CD8-positive, alpha-beta memory T cell (primary cell): ENCODE measurements around the gene SYMPK. TPM values are rescaled to one million over a fixed set of nuclear protein-coding genes. Genes with fewer than 3 reads are reported as not detected.

Source experiments
- CTCF ChIA-PET: fragments of 350-600 bp; sonication (Branson Sonifier 250); formaldehyde crosslinking; loops from one replicate; lab custom pipeline; 2021; ENCODE audit warnings: antibody characterized with exemption; lab: Charles Lee
- POLR2A ChIA-PET: fragments of 350-600 bp; sonication (Branson Sonifier 250); formaldehyde crosslinking; loops from one replicate; lab custom pipeline; 2021; ENCODE audit warnings: antibody characterized with exemption; lab: Charles Lee
- DNase-seq, 5 donors: peaks; one replicate each; pipeline versions ENCODE4 v3.0.0 to v3.0.0-alpha.2; 2020 to 2022; ENCODE audit warnings: mixed read lengths in 1 of 5
- H3K27ac ChIP-seq: one replicate; pipeline ENCODE4 v1.7.0; 2013; ENCODE audit warnings: low read depth, mild to moderate bottlenecking, low read length, moderate library complexity
- H3K27me3 ChIP-seq: 2 replicates; pipeline ENCODE4 v1.7.0; 2013; ENCODE audit warnings: low read length, mild to moderate bottlenecking; ENCODE audit not compliant: insufficient read depth, poor library complexity, severe bottlenecking
- H3K36me3 ChIP-seq: 2 replicates; pipeline ENCODE4 v1.7.0; 2013; ENCODE audit warnings: mild to moderate bottlenecking, low read length, moderate library complexity; ENCODE audit not compliant: insufficient read depth
- H3K4me1 ChIP-seq: 2 replicates; pipeline ENCODE4 v1.7.0; 2013; ENCODE audit warnings: mild to moderate bottlenecking, low read length, moderate library complexity; ENCODE audit not compliant: insufficient read depth
- H3K4me3 ChIP-seq: 2 replicates; pipeline ENCODE4 v1.7.0; 2013; ENCODE audit warnings: mild to moderate bottlenecking, low read length
- H3K9me3 ChIP-seq: 2 replicates; pipeline ENCODE4 v1.7.0; 2013; ENCODE audit warnings: mild to moderate bottlenecking, low read length
- H3K27ac Mint-ChIP-seq, 8 donors: one replicate each; pipeline ENCODE4 v1.8.0; 2020 to 2021; ENCODE audit warnings: mixed read lengths in 8 of 8, mild to moderate bottlenecking in 6 of 8, inconsistent platforms in 3 of 8, moderate library complexity in 3 of 8
- H3K27me3 Mint-ChIP-seq, 2 donors: one replicate each; pipeline ENCODE4 v1.8.0; 2020 to 2021; ENCODE audit warnings: mixed read lengths in 2 of 2, mild to moderate bottlenecking in 1 of 2, moderate library complexity in 1 of 2
- H3K36me3 Mint-ChIP-seq, 3 donors: one replicate each; pipeline ENCODE4 v1.8.0; 2020 to 2021; ENCODE audit warnings: mixed read lengths in 3 of 3, inconsistent platforms in 1 of 3, mild to moderate bottlenecking in 1 of 3
- H3K4me1 Mint-ChIP-seq, 3 donors: one replicate each; pipeline ENCODE4 v1.8.0; 2020 to 2021; ENCODE audit warnings: mixed read lengths in 3 of 3, inconsistent platforms in 1 of 3, mild to moderate bottlenecking in 1 of 3
- H3K4me3 Mint-ChIP-seq, 7 donors: one replicate each; pipeline ENCODE4 v1.8.0; 2020 to 2021; ENCODE audit warnings: mixed read lengths in 7 of 7, mild to moderate bottlenecking in 6 of 7, moderate library complexity in 4 of 7, inconsistent platforms in 2 of 7
- H3K9me3 Mint-ChIP-seq, 5 donors: one replicate each; pipeline ENCODE4 v1.8.0; 2020 to 2022; ENCODE audit warnings: mixed read lengths in 5 of 5, mild to moderate bottlenecking in 3 of 5, moderate library complexity in 2 of 5, inconsistent platforms in 1 of 5
- polyA plus RNA-seq: library from polyadenylated mRNA; unstranded; fragments of 300-500 nt; fragmentation: Illumina TruSeq; gene quantifications from one replicate; pipeline ENCODE4 v1.2.3, GENCODE V29; 2021
- total RNA-seq, 2 experiments: library from RNA; stranded (reverse); gene quantifications; one replicate each; pipeline ENCODE4 v1.2.3, GENCODE V29; 2021

Gene SYMPK
- total and polyA plus RNA-seq, 3 experiments from 2014 or later, result 17.5 to 119 (median 116) TPM

DNA sequence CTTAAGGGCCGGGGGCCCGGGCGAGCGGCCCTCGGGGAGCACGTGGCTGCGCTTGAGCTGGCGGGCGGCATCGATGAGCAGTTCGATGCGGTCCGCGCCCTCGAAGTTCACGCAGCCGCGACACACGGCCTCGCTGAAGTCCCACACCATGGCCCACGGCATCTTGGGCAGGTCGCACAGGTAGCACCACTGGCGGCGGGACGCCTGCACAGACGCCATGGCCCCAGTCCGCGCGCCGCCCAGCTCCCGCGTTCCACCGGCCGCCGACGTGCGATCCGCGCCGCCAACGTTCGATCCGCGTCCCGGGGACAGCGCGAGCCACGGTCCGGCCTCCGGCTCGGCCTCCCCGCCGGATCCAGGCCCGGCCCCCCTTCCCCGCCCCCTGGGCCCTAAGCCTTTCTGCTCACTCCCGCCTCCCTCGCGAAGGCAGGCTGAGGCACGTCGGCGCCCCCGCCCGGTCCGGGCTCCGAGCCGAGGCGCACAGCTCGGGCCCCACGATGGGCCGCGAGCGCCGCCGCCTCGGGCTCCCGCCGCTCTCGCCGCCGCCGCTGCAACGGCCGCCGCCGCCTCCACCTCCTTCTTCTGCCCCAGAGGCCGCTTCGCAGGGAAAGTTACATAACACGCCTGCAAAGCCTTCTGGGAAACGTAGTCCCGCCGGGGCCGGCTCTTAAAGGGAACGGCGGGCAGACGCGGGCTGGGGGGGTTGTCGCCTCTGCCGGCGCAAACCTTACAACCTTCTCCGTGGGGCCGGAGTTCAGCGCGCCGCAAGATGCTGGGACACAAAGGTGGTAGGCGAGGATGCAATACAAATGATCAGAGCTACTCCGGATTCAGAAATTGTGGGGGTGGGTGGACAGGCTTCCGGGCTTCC, 22.8 kb upstream of the SYMPK start, which contains the start of gene IRF2BP1:
Gene IRF2BP1 (minus strand): TSS at position 586 of the 871 bp plus-strand sequence. CDS start 367 bp downstream, at position 219.
- Mint-ChIP-seq H3K36me3 (peaks cover 0 to 21% (median 4%) of the 10 kb centered on the region in 3 donors), H3K27me3 (peaks cover 0 to 3% of the 10 kb centered on the region in 2 donors), H3K4me1 (peaks cover 16 to 36% (median 22%) of the 10 kb centered on the region in 3 donors), H3K4me3 (peak within 1 kb of the TSS; percentile 92 to 99 (median 96)), H3K27ac (peak within 1 kb of the TSS; percentile 92 to 99 (median 99)), H3K9me3 (no peaks in the 10 kb centered on the region)
- H3K4me1 ChIP-seq, result peaks cover 34% of the 10 kb centered on the region
- H3K27me3 ChIP-seq, result no peaks in the 10 kb centered on the region
- H3K27ac ChIP-seq, result peak within 1 kb of the TSS; percentile 83
- ChIA-PET POLR2A (interaction anchor here (0.6 to 2.6 kb wide), 8 partner anchors 16 to 885 kb away, joined by 3 to 22 read pairs (median 4); partner anchors contain the start of genes FOXA3, MYPOP, QPCTL and RELB), CTCF (interaction anchor here (0.8 to 2.7 kb wide), 7 partner anchors 10 to 131 kb away, joined by 3 to 16 read pairs (median 5); partner anchors contain the start of genes FOXA3, MYPOP, SIX5 and SYMPK)
- peak within 1 kb of the TSS; percentile 92 for H3K4me3 ChIP-seq
- DNase-seq, result peak; percentile 81 to 94 (median 89)
- no peaks in the 10 kb centered on the region for H3K9me3 ChIP-seq
- no peaks in the 10 kb centered on the region for H3K36me3 ChIP-seq

DNA sequence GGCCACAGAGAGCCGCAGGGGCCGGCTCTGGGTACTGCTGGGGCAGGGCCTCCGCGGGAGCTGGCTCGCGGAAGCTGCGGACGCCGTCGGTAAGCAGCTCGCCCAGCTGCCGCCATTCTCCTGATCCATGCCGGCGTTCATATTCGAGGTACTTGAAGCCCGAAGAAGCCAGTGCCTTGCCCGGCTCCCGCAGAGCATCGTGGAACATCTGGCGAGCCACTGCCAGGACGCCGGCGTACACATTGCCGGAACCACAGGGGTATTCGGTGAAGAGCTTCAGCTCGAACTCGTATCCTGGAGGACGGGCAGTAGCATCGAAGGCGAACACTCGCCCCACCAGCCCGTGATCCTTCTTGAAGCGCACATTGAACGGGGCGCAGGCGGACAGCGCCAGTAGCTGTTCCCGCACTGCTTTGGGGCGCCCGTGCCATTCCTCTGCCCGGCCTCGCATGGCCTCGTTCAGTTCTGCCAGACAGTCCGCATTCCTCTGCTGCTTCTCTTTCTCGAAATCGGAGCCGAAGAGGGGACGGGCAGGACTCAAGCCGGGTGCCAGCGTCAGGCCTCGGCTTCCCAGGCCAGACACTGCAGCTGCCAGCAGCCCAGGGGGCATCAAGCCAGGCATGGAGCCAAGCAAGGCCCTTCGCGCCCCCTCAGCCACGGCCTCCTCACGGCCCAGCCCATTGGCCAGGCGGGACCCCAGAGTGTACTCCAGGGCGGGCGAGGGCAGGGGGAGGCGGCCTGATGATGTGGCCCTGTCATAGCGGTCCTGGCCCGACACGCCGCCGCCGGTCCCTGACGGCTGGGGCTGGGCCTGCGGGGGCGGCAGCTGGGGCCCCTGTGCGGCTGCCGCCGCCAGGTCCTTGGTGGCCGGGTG, 22.0 kb upstream of the SYMPK start:
- Histone ChIP-seq H3K9me3 (no peaks in the 10 kb centered on the region), H3K4me3 (peak overlapping the region; percentile 55), H3K27ac (peak overlapping the region; percentile 83), H3K36me3 (no peaks in the 10 kb centered on the region), H3K4me1 (peaks cover 34% of the 10 kb centered on the region), H3K27me3 (no peaks in the 10 kb centered on the region)
- Mint-ChIP-seq H3K9me3 (no peaks in the 10 kb centered on the region), H3K27me3 (peaks cover 0 to 4% of the 10 kb centered on the region in 2 donors), H3K4me3 (peak overlapping the region; percentile 12 to 57 (median 53)), H3K36me3 (peaks cover 0 to 16% (median 4%) of the 10 kb centered on the region in 3 donors), H3K4me1 (peaks cover 16 to 36% (median 22%) of the 10 kb centered on the region in 3 donors), H3K27ac (peak overlapping the region in 3 of 8 donors; percentile 38 to 66 (median 41))
- ChIA-PET POLR2A (interaction anchor here (1.3 to 2.6 kb wide), 4 partner anchors 15 to 793 kb away, joined by 3 to 22 read pairs (median 11); partner anchors contain the start of genes FOXA3, MYPOP and SYMPK), CTCF (interaction anchor here (1.0 to 2.7 kb wide), 5 partner anchors 11 to 132 kb away, joined by 3 to 16 read pairs (median 5); partner anchors contain the start of genes FOXA3 and MYPOP)
- DNase-seq, result peak in 2 of 5 donors; percentile 25 to 55

DNA sequence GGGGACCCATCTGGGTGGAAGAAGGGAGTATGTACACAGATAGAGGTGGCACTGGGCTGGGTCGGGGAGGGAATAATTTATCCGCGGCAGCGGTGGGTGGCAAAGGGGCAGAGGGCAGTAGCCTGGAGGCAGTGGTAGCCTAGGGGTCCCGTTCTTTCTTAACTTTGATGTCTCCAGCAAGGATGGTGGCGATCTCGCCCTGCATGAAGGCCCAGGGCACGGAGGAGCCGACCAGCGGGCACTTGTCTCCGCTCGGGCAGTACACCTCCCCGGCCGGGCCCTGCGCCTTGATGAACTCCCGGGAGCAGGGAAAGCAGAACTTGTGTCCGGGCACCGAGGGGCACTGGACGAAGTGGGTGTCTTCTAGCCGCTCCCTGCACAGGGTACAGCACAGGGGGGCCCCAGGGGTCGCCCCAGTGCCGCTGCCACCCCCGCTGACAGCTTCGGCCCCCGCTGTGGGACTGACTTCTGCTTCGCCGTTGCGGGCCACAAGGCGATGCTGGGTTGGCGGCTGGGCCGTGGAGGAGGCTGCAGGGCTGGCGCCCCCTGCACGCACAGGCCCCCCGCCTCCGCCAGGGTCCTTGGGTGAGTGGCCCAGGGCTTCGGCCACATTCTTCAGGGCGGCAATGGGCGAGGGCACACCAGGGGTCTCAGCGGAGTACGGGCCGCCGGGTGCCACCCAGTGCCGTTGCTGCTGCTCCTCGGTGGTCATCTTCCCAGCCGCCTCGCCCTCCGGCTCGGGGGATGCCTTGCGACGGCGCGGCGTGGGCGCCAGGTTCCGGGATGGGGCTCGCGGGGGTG, 21.1 kb upstream of the SYMPK start:
- ChIA-PET POLR2A (no interaction called here), CTCF (interaction anchor here (0.7 to 2.7 kb wide), 5 partner anchors 19 to 133 kb away, joined by 3 to 16 read pairs (median 3); partner anchors contain the start of genes FOXA3 and MYPOP)
- H3K27me3 Mint-ChIP-seq, result peaks cover 0 to 8% of the 10 kb centered on the region in 2 donors
- Histone ChIP-seq H3K36me3 (no peaks in the 10 kb centered on the region), H3K9me3 (no peaks in the 10 kb centered on the region), H3K4me3 (no peak overlapping the region), H3K4me1 (peaks cover 34% of the 10 kb centered on the region), H3K27ac (no peak overlapping the region), H3K27me3 (no peaks in the 10 kb centered on the region)
- H3K4me3 Mint-ChIP-seq, result peak overlapping the region; percentile 67 to 87 (median 77)
- H3K27ac Mint-ChIP-seq, result peak overlapping the region in 4 of 8 donors; percentile 46 to 91 (median 62)
- peaks cover 0 to 16% (median 4%) of the 10 kb centered on the region in 3 donors for H3K36me3 Mint-ChIP-seq
- no peak for DNase-seq
- H3K4me1 Mint-ChIP-seq, result peaks cover 16 to 36% (median 22%) of the 10 kb centered on the region in 3 donors
- no peaks in the 10 kb centered on the region for H3K9me3 Mint-ChIP-seq

DNA sequence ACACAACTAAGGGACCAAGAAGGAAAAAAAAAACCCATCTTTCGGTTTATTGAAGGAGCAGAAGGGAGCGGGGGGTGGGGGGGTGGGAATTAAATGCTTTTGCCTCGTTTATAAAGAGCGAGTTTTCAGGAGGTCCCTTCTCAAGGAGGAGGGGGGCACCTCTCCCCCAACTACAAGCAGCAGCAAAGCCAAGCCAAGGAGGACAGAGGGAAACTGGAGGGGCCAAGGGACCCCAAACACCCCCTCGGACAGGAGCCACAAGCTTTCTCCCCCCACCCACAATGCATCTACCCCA, 20.6 kb upstream of the SYMPK start:
- Mint-ChIP-seq H3K27ac (peak overlapping the region in 7 of 8 donors; percentile 46 to 91 (median 73)), H3K36me3 (peaks cover 0 to 16% (median 4%) of the 10 kb centered on the region in 3 donors), H3K9me3 (no peaks in the 10 kb centered on the region), H3K4me3 (peak overlapping the region; percentile 67 to 87 (median 77)), H3K4me1 (peaks cover 16 to 36% (median 22%) of the 10 kb centered on the region in 3 donors), H3K27me3 (peaks cover 4 to 8% of the 10 kb centered on the region in 2 donors)
- no peak for DNase-seq
- ChIA-PET CTCF (interaction anchor here (0.7 to 1.8 kb wide), 5 partner anchors 9 to 134 kb away, joined by 3 to 14 read pairs (median 5); partner anchors contain the start of gene MYPOP), POLR2A (no interaction called here)
- Histone ChIP-seq H3K27me3 (peaks cover under 1% of the 10 kb centered on the region), H3K4me3 (no peak overlapping the region), H3K27ac (no peak overlapping the region), H3K36me3 (no peaks in the 10 kb centered on the region), H3K4me1 (peaks cover 34% of the 10 kb centered on the region), H3K9me3 (no peaks in the 10 kb centered on the region)

DNA sequence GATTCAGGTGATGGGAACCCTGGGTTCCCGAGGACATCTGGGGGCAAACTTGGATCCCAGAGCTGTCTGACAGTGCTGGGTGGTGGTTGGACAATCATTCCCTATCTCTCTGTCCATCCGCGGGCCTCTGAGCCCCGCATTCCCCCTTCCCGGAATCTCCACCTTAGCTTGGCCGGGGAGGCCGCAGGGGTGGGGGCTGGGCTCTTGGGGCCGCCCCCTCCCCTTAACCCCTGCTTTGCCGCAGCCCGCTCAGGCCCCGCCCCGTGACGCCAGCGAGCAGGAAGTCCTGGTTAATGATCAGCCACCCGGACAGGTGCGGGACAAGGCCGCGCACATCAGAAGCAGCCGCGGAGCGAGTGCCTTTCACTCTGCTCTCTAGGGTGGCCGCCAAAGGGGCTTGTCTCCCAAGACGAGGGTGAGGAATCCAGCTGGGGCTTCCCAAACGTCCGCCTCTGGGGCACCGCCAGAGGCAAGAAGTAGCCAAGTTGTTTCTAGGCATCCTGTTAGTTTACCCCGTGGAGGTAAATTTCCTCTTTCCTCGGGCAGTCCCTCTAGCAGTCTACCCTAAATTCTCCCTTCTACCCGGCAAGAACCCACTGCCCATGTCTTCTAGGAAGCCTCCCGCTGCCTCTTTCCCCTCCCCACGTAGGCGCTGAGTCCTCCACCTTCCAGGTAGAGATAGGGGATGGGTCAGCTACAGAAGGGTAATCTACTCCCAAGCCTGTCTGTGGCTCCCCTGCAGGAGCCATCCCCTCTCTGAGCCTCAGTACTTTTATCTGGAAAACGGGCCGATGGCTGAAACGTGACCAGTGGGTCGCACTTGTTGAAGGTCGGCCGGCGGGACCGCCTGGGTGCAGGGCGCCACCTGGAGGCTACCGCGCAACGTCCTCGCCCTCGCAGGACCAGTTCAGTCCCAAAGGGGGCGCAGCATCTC, 20.0 kb upstream of the SYMPK start:
- ChIA-PET CTCF (interaction anchor here (0.9 to 1.8 kb wide), 12 partner anchors 10 to 113 kb away, joined by 3 to 14 read pairs (median 5); partner anchors contain the start of genes FOXA3, MYPOP, SIX5 and SYMPK), POLR2A (interaction anchor here (0.6 kb wide), 1 partner anchor 22 kb away, joined by 5 read pairs; no protein-coding TSS in a partner anchor)
- H3K27me3 Mint-ChIP-seq, result peaks cover 9% of the 10 kb centered on the region in 2 donors
- Histone ChIP-seq H3K27ac (peak overlapping the region; percentile 24), H3K36me3 (no peaks in the 10 kb centered on the region), H3K4me3 (no peak overlapping the region), H3K27me3 (peaks cover 2% of the 10 kb centered on the region), H3K4me1 (peaks cover 34% of the 10 kb centered on the region), H3K9me3 (no peaks in the 10 kb centered on the region)
- peak; percentile 70 to 85 (median 76) for DNase-seq
- peak overlapping the region; percentile 67 to 87 (median 77) for H3K4me3 Mint-ChIP-seq
- no peaks in the 10 kb centered on the region for H3K9me3 Mint-ChIP-seq
- peaks cover 17 to 38% (median 24%) of the 10 kb centered on the region in 3 donors for H3K4me1 Mint-ChIP-seq
- peak overlapping the region; percentile 6 to 91 (median 66) for H3K27ac Mint-ChIP-seq
- H3K36me3 Mint-ChIP-seq, result peaks cover 0 to 16% (median 4%) of the 10 kb centered on the region in 3 donors

DNA sequence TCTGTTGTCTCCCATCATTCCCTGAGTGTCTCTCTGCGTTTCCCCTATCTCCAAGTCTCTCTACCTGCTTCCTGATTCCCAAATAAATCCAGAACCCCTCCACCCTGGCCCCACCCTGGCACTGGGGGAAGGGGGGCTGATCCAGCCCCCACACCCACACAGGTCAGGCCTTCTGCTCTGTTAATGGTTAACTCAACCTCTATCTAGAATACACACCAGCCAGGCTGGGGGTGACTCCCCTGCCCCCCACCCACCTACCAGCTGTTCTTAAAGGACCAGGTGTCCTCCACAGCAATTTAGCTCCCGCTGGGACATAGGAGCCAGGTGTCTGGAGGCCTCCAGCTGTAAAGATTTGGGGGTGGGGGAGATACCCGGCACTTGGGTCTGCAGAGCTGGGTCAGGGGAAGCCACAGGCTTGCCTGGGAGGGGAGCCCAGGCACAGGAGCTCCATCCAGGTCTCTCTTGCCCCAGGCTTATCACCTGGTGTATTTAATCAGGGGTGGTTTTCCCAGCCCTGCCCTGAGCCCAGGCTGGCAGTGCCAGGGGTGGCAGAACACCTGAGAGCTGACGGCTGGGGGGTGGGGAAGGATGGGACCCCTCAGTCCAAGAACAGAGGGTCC, 19.1 kb upstream of the SYMPK start:
- Mint-ChIP-seq H3K4me3 (no peak overlapping the region), H3K9me3 (no peaks in the 10 kb centered on the region), H3K36me3 (peaks cover 0 to 16% (median 4%) of the 10 kb centered on the region in 3 donors), H3K27ac (peak overlapping the region in 1 of 8 donors; percentile 24), H3K4me1 (peaks cover 22 to 38% (median 27%) of the 10 kb centered on the region in 3 donors), H3K27me3 (peaks cover 16 to 17% of the 10 kb centered on the region in 2 donors)
- H3K4me3 ChIP-seq, result no peak overlapping the region
- ChIA-PET CTCF (interaction anchor here (0.6 to 1.8 kb wide), 12 partner anchors 11 to 454 kb away, joined by 3 to 14 read pairs (median 5); partner anchors contain the start of genes FOXA3, MYPOP, SIX5 and SYMPK), POLR2A (interaction anchor here (0.6 kb wide), 1 partner anchor 21 kb away, joined by 5 read pairs; no protein-coding TSS in a partner anchor)
- peaks cover 36% of the 10 kb centered on the region for H3K4me1 ChIP-seq
- no peaks in the 10 kb centered on the region for H3K9me3 ChIP-seq
- no peak overlapping the region for H3K27ac ChIP-seq
- peaks cover 2% of the 10 kb centered on the region for H3K27me3 ChIP-seq
- no peak for DNase-seq
- no peaks in the 10 kb centered on the region for H3K36me3 ChIP-seq
